Measurements from ENCODE around the gene XPO6. TPM values are rescaled to one million over a fixed set of nuclear protein-coding genes. Genes with fewer than 3 reads are reported as not detected.

XPO6 gene
- total RNA-seq, 5 donors from 2014 or later (not counting 1 experiment from before 2014, with no cell fraction given): 355 to 403 (median 391) TPM

- Mint-ChIP-seq H3K36me3 (peaks cover 73% of the 10 kb centered on the region), H3K27ac (peak overlapping the region in 1 of 2 donors; percentile 27), H3K4me3 (no peak overlapping the region), H3K4me1 (no peaks in the 10 kb centered on the region), H3K27me3 (no peaks in the 10 kb centered on the region), H3K9me3 (no peaks in the 10 kb centered on the region)
- DNase-seq (no peak), ATAC-seq (replicated peaks in 1 of 4) (no peak)
- Histone ChIP-seq H3K9me3 (no peaks in the 10 kb centered on the region), H3K36me3 (ENCODE audit: control insufficient read depth in 2 of 2, extremely low read depth in 1 of 2, insufficient read depth in 1 of 2, low read length in 1 of 2) (peaks cover 22 to 99% of the 10 kb centered on the region in 2 donors), H3K27ac (ENCODE audit: low read length) (no peak overlapping the region), H3K4me3 (ENCODE audit: control insufficient read depth in 1 of 2, extremely low read depth in 1 of 2, low read length in 1 of 2) (no peak overlapping the region), H3K27me3 (replicated peaks in 1 of 2; ENCODE audit: control insufficient read depth in 2 of 2, extremely low read depth in 1 of 2, insufficient read depth in 2 of 2, low read length in 1 of 2) (no peaks in the 10 kb centered on the region), H3K4me1 (ENCODE audit: control insufficient read depth in 1 of 2, extremely low read depth in 1 of 2, insufficient read depth in 2 of 2, low read length in 2 of 2) (no peaks in the 10 kb centered on the region)
- 99% methylated on average over 14 of the region's 14 CpGs for WGBS (ENCODE audit: insufficient coverage)
- ChIA-PET CTCF (interaction anchor here in 1 of 2 donors (0.5 kb wide), 1 partner anchor 784 kb away, joined by 3 read pairs; no protein-coding TSS in a partner anchor), POLR2A (no interaction called here)
Measured at GRCh38 chr16:28103516-28104170, 108.1 kb downstream of the XPO6 start.

- H3K36me3 Mint-ChIP-seq: peaks cover 78% of the 10 kb centered on the region
- no peak overlapping the region for H3K4me3 Mint-ChIP-seq
- CTCF ChIA-PET: no interaction called here
Measured at GRCh38 chr16:28101533-28101890, 110.3 kb downstream of the XPO6 start.

GRCh38 chr16:28100810-28101532 lies 110.8 kb downstream of the XPO6 start:
- no peak for DNase-seq
- H3K9me3 ChIP-seq: no peaks in the 10 kb centered on the region
- POLR2A ChIA-PET: no interaction called here
- Mint-ChIP-seq H3K9me3 (no peaks in the 10 kb centered on the region), H3K27me3 (no peaks in the 10 kb centered on the region), H3K4me3 (no peak overlapping the region), H3K27ac (no peak overlapping the region), H3K36me3 (peaks cover 74% of the 10 kb centered on the region), H3K4me1 (peaks cover 0 to 5% (median 0%) of the 10 kb centered on the region in 3 donors)
- H3K27me3 ChIP-seq (replicated peaks in 1 of 2; ENCODE audit: control insufficient read depth in 2 of 2, extremely low read depth in 1 of 2, insufficient read depth in 2 of 2, low read length in 1 of 2): no peaks in the 10 kb centered on the region
- no peak for ATAC-seq (replicated peaks in 1 of 4)
- H3K4me1 ChIP-seq (ENCODE audit: control insufficient read depth in 1 of 2, extremely low read depth in 1 of 2, insufficient read depth in 2 of 2, low read length in 2 of 2): no peaks in the 10 kb centered on the region
- CTCF ChIA-PET: no interaction called here
- no peak overlapping the region for H3K4me3 ChIP-seq (ENCODE audit: control insufficient read depth in 1 of 2, extremely low read depth in 1 of 2, low read length in 1 of 2)
- no peak overlapping the region for H3K27ac ChIP-seq (ENCODE audit: low read length)
- WGBS (ENCODE audit: insufficient coverage): 97% methylated on average over 14 of the region's 14 CpGs
- peaks cover 29 to 91% of the 10 kb centered on the region in 2 donors for H3K36me3 ChIP-seq (ENCODE audit: control insufficient read depth in 2 of 2, extremely low read depth in 1 of 2, insufficient read depth in 1 of 2, low read length in 1 of 2)

More at GRCh38 chr16:28101533-28101890, 110.3 kb downstream of the XPO6 start:
- H3K36me3 ChIP-seq (ENCODE audit: control insufficient read depth in 2 of 2, extremely low read depth in 1 of 2, insufficient read depth in 1 of 2, low read length in 1 of 2): peaks cover 26 to 96% of the 10 kb centered on the region in 2 donors
- no peak for ATAC-seq (replicated peaks in 1 of 4)
- no peak overlapping the region for H3K27ac ChIP-seq (ENCODE audit: low read length)
- 98% methylated on average over 4 of the region's 6 CpGs for WGBS (ENCODE audit: insufficient coverage)
- H3K4me1 Mint-ChIP-seq: peaks cover 0 to 5% (median 0%) of the 10 kb centered on the region in 3 donors
- H3K4me1 ChIP-seq (ENCODE audit: control insufficient read depth in 1 of 2, extremely low read depth in 1 of 2, insufficient read depth in 2 of 2, low read length in 2 of 2): no peaks in the 10 kb centered on the region
- POLR2A ChIA-PET: no interaction called here
- no peaks in the 10 kb centered on the region for H3K9me3 Mint-ChIP-seq
- no peak overlapping the region for H3K27ac Mint-ChIP-seq
- no peaks in the 10 kb centered on the region for H3K27me3 Mint-ChIP-seq
- no peaks in the 10 kb centered on the region for H3K9me3 ChIP-seq
- H3K27me3 ChIP-seq (replicated peaks in 1 of 2; ENCODE audit: control insufficient read depth in 2 of 2, extremely low read depth in 1 of 2, insufficient read depth in 2 of 2, low read length in 1 of 2): no peaks in the 10 kb centered on the region
- no peak for DNase-seq
- H3K4me3 ChIP-seq (ENCODE audit: control insufficient read depth in 1 of 2, extremely low read depth in 1 of 2, low read length in 1 of 2): no peak overlapping the region

- H3K4me3 ChIP-seq (ENCODE audit: control insufficient read depth in 1 of 2, extremely low read depth in 1 of 2, low read length in 1 of 2): no peak overlapping the region
- H3K4me1 Mint-ChIP-seq: peaks cover 0 to 5% (median 0%) of the 10 kb centered on the region in 3 donors
- H3K9me3 Mint-ChIP-seq: no peaks in the 10 kb centered on the region
- CTCF ChIA-PET: no interaction called here
- H3K27ac ChIP-seq (ENCODE audit: low read length): no peak overlapping the region
- no peaks in the 10 kb centered on the region for H3K9me3 ChIP-seq
- peaks cover 21 to 74% of the 10 kb centered on the region in 2 donors for H3K36me3 ChIP-seq (ENCODE audit: control insufficient read depth in 2 of 2, extremely low read depth in 1 of 2, insufficient read depth in 1 of 2, low read length in 1 of 2)
- 98% methylated on average over 15 of the region's 20 CpGs for WGBS (ENCODE audit: insufficient coverage)
- H3K4me1 ChIP-seq (ENCODE audit: control insufficient read depth in 1 of 2, extremely low read depth in 1 of 2, insufficient read depth in 2 of 2, low read length in 2 of 2): no peaks in the 10 kb centered on the region
- no peaks in the 10 kb centered on the region for H3K27me3 ChIP-seq (replicated peaks in 1 of 2; ENCODE audit: control insufficient read depth in 2 of 2, extremely low read depth in 1 of 2, insufficient read depth in 2 of 2, low read length in 1 of 2)
- ATAC-seq (replicated peaks in 1 of 4) (no peak), DNase-seq (no peak)
- no peak overlapping the region for H3K27ac Mint-ChIP-seq
- no peak overlapping the region for H3K4me3 Mint-ChIP-seq
- H3K36me3 Mint-ChIP-seq: peaks cover 60% of the 10 kb centered on the region
- no peaks in the 10 kb centered on the region for H3K27me3 Mint-ChIP-seq
- POLR2A ChIA-PET: no interaction called here
Measured at GRCh38 chr16:28098959-28099945, 112.5 kb downstream of the XPO6 start.

- no peak overlapping the region for H3K4me3 Mint-ChIP-seq
- ATAC-seq (replicated peaks in 1 of 4) (no peak), DNase-seq (no peak)
- H3K27ac Mint-ChIP-seq: no peak overlapping the region
- H3K9me3 ChIP-seq: no peaks in the 10 kb centered on the region
- CTCF ChIA-PET: interaction anchor here in 1 of 2 donors (0.6 kb wide), 1 partner anchor 80 kb away, joined by 4 read pairs; no protein-coding TSS in a partner anchor
- peaks cover 51% of the 10 kb centered on the region for H3K36me3 Mint-ChIP-seq
- no peak overlapping the region for H3K27ac ChIP-seq (ENCODE audit: low read length)
- no peaks in the 10 kb centered on the region for H3K27me3 ChIP-seq (replicated peaks in 1 of 2; ENCODE audit: control insufficient read depth in 2 of 2, extremely low read depth in 1 of 2, insufficient read depth in 2 of 2, low read length in 1 of 2)
- H3K36me3 ChIP-seq (ENCODE audit: control insufficient read depth in 2 of 2, extremely low read depth in 1 of 2, insufficient read depth in 1 of 2, low read length in 1 of 2): peaks cover 20 to 70% of the 10 kb centered on the region in 2 donors
- H3K9me3 Mint-ChIP-seq: no peaks in the 10 kb centered on the region
- H3K4me1 ChIP-seq (ENCODE audit: control insufficient read depth in 1 of 2, extremely low read depth in 1 of 2, insufficient read depth in 2 of 2, low read length in 2 of 2): no peaks in the 10 kb centered on the region
- 97% methylated on average over 19 of the region's 21 CpGs for WGBS (ENCODE audit: insufficient coverage)
- peaks cover 0 to 5% (median 0%) of the 10 kb centered on the region in 3 donors for H3K4me1 Mint-ChIP-seq
- no peak overlapping the region for H3K4me3 ChIP-seq (ENCODE audit: control insufficient read depth in 1 of 2, extremely low read depth in 1 of 2, low read length in 1 of 2)
- POLR2A ChIA-PET: interaction anchor here in 1 of 2 donors (0.7 kb wide), 1 partner anchor 119 kb away, joined by 3 read pairs; no protein-coding TSS in a partner anchor
- H3K27me3 Mint-ChIP-seq: no peaks in the 10 kb centered on the region
Measured at GRCh38 chr16:28098171-28098958, 113.4 kb downstream of the XPO6 start.

All from T-cell (primary cell).